ENCODE data around the gene ZSCAN26.

DNA sequence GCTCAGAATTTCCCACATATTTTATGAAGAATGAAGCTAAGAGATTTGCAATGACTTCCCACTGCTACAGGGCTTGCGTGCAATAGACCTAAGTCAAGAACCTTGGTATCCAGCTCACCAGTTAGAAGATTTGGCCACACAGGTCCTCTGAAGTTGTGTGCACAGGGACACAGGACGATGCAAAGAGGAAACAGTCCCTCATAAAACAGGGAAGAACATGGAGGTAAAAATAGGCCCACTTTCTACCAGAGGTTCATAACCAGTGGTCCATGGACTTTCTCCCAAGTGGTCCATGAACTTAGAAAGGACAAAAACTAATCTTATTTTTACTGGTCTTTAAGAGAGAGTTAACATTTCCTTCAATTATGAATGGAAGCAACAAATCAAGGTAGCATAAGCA, 16.2 kb upstream of the ZSCAN26 start:
- TF ChIP-seq, protein P1, sequence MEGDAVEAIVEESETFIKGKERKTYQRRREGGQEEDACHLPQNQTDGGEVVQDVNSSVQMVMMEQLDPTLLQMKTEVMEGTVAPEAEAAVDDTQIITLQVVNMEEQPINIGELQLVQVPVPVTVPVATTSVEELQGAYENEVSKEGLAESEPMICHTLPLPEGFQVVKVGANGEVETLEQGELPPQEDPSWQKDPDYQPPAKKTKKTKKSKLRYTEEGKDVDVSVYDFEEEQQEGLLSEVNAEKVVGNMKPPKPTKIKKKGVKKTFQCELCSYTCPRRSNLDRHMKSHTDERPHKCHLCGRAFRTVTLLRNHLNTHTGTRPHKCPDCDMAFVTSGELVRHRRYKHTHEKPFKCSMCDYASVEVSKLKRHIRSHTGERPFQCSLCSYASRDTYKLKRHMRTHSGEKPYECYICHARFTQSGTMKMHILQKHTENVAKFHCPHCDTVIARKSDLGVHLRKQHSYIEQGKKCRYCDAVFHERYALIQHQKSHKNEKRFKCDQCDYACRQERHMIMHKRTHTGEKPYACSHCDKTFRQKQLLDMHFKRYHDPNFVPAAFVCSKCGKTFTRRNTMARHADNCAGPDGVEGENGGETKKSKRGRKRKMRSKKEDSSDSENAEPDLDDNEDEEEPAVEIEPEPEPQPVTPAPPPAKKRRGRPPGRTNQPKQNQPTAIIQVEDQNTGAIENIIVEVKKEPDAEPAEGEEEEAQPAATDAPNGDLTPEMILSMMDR (IDR thresholded peaks at IDR 0.05), result no peak
- no peak for TF ChIP-seq EZH2 (IDR thresholded peaks at IDR 0.05; ENCODE audit: borderline replicate concordance, insufficient read depth, low read depth, low read length, poor library complexity, severe bottlenecking)

All from B cell (primary cell).